NCI-H1694 (cell line): ENCODE results near the gene COP1.
"Not testable (repeated sequence)": the region's sequence is repeated elsewhere in the genome, so short reads cannot be mapped to it uniquely, and the experiment has no call there.

Source experiments
- DNase-seq: peaks from one replicate; lab custom pipeline; 2025; lab: John Stamatoyannopoulos, UW

Gene COP1

GRCh38 chr1:176122282-176122681 is 84.8 kb downstream of the COP1 start:
- DNase-seq, result no peak

- peak; percentile 2 for DNase-seq
Observed at GRCh38 chr1:176119549-176119948, 87.5 kb downstream of the COP1 start.

- DNase-seq, result no peak
Observed at GRCh38 chr1:176118985-176119384, 88.1 kb downstream of the COP1 start.

- DNase-seq, result no peak
Observed at GRCh38 chr1:176111835-176112234, 95.3 kb downstream of the COP1 start.

GRCh38 chr1:176110203-176110602 is 96.9 kb downstream of the COP1 start:
- no peak for DNase-seq

GRCh38 chr1:176102768-176103350 is 104.2 kb downstream of the COP1 start:
- DNase-seq, result no peak

- DNase-seq, result no peak
Observed at GRCh38 chr1:176101951-176102642, 105.0 kb downstream of the COP1 start.

- no peak for DNase-seq
Observed at GRCh38 chr1:176098560-176098959, 108.5 kb downstream of the COP1 start.

GRCh38 chr1:176096015-176096414 is 111.1 kb downstream of the COP1 start:
- no peak for DNase-seq

GRCh38 chr1:176090766-176091165 is 116.3 kb downstream of the COP1 start:
- DNase-seq, result no peak

GRCh38 chr1:176087746-176088145 is 119.3 kb downstream of the COP1 start:
- not testable (repeated sequence) for DNase-seq

- DNase-seq, result peak; percentile 78
Observed at GRCh38 chr1:176073524-176074157, 133.4 kb downstream of the COP1 start.

GRCh38 chr1:176068901-176069300 is 138.2 kb downstream of the COP1 start:
- no peak for DNase-seq

- no peak for DNase-seq
Observed at GRCh38 chr1:176068256-176068655, 138.8 kb downstream of the COP1 start.

GRCh38 chr1:176066709-176067108 is 140.4 kb downstream of the COP1 start:
- DNase-seq, result no peak

- DNase-seq, result no peak
Observed at GRCh38 chr1:176058686-176059085, 148.4 kb downstream of the COP1 start.

GRCh38 chr1:176056312-176056711 is 150.8 kb downstream of the COP1 start:
- no peak for DNase-seq

- no peak for DNase-seq
Observed at GRCh38 chr1:176055398-176055797, 151.7 kb downstream of the COP1 start.

GRCh38 chr1:176051902-176052518 is 155.1 kb downstream of the COP1 start:
- no peak for DNase-seq

- DNase-seq, result no peak
Observed at GRCh38 chr1:176051402-176051801, 155.7 kb downstream of the COP1 start.

- no peak for DNase-seq
Observed at GRCh38 chr1:176049582-176049981, 157.5 kb downstream of the COP1 start.

GRCh38 chr1:176046926-176047325 is 160.2 kb downstream of the COP1 start:
- no peak for DNase-seq

- no peak for DNase-seq
Observed at GRCh38 chr1:176043537-176043936, 163.5 kb downstream of the COP1 start.
